Right lobe of liver (tissue), 6 donors: ENCODE data around the gene IL19. TPM values are rescaled to one million over a fixed set of nuclear protein-coding genes. Genes with fewer than 3 reads are reported as not detected.

ENCODE experiments used
- ATAC-seq, 4 donors: fragments of 200-7000 bp; cut with Tn5 transposase; one replicate each; pipeline ENCODE4 v1.9.1; 2020; ENCODE audit warnings: mild to moderate bottlenecking in 4 of 4, moderate library complexity in 4 of 4
- DNase-seq, 3 donors: peaks; one replicate each; pipeline ENCODE4 v3.0.0-alpha.2; 2020
- H3K27ac ChIP-seq, 3 donors: fragments of 200-600 bp; one replicate each; pipeline ENCODE4 v1.8.0; 2022
- H3K27me3 ChIP-seq, 2 donors: fragments of 200-600 bp; one replicate each; pipeline ENCODE4 v1.8.0; 2022
- H3K36me3 ChIP-seq, 4 donors: fragments of 200-600 bp; sonication (generic) in 1 of 4; one replicate each; pipeline versions ENCODE4 v1.5.1 to v1.8.0; 2017 to 2022; ENCODE audit warnings: control low read depth in 1 of 4
- H3K4me1 ChIP-seq, 4 donors: fragments of 200-600 bp; sonication (generic) in 1 of 4; one replicate each; pipeline versions ENCODE4 v1.5.1 to v1.8.0; 2017 to 2022; ENCODE audit warnings: control low read depth in 1 of 4
- H3K4me3 ChIP-seq, 3 donors: fragments of 200-600 bp; one replicate each; pipeline ENCODE4 v1.8.0; 2022
- H3K9me3 ChIP-seq, 4 donors: fragments of 200-600 bp; sonication (generic) in 1 of 4; one replicate each; pipeline versions ENCODE4 v1.5.1 to v1.8.0; 2017 to 2022; ENCODE audit warnings: control low read depth in 1 of 4
- CTCF ChIP-seq, 4 donors: fragments of 200-600 bp in 3 of 4; fragments of 450-650 bp in 1 of 4; IDR thresholded peaks; one replicate each; pipeline versions ENCODE4 v1.5.1 to v1.8.0; 2016 to 2022; ENCODE audit warnings: antibody characterized with exemption in 4 of 4, mild to moderate bottlenecking in 2 of 4
- POLR2A ChIP-seq: fragments of 450-650 bp; IDR thresholded peaks from one replicate; pipeline ENCODE4 v1.6.1; 2017; ENCODE audit warnings: antibody characterized with exemption, mild to moderate bottlenecking
- WGBS: methylation state at CpG from one replicate; pipeline ENCODE4 v1.1.6; 2018; ENCODE audit warnings: low coverage, low lambda C conversion rate; ENCODE audit not compliant: insufficient coverage; ENCODE audit errors: missing lambda C conversion rate; 5-methylcytosine and 5-hydroxymethylcytosine counted together
- intact Hi-C, 2 donors: fragments of 100-400 bp; cut with DNase I; formaldehyde crosslinking; loops; one replicate each; pipeline versions ENCODE4 v1.11.2 to v1.14.1; 2022
- total RNA-seq, 6 experiments: library from RNA; depleted of rRNA in 2 of 6; stranded (reverse); fragments of >200 nt in 2 of 6; fragmentation: NEBNext Ultra II Directional in 3 of 6; extraction: Animal tissue kit (Norgen Biotek cat#: 25700) in 3 of 6; gene quantifications; one replicate each; pipeline versions ENCODE4 v1.1.0 to v1.2.4, GENCODE V29; 2016 to 2023
- donor health status: DM: no; HTN: yes; CAD: no.
- donor health status: DM: no; HTN: no; CAD: no.
- donor health status: DM: no; HTN: no; CAD: no.
- donor health status: DM: no; HTN: yes; CAD: no.
- donor health status: DM: no; HTN: yes; CAD: no.

The IL19 gene
- total RNA-seq, 6 experiments from 2014 or later, result not detected

- intact Hi-C loops, result no loop called here
- Histone ChIP-seq H3K9me3 (no peaks in the 10 kb centered on the region), H3K27ac (no peak overlapping the region), H3K4me3 (no peak overlapping the region), H3K36me3 (no peaks in the 10 kb centered on the region), H3K27me3 (no peaks in the 10 kb centered on the region), H3K4me1 (no peaks in the 10 kb centered on the region)
- DNase-seq (no peak), ATAC-seq (no peak)
- WGBS, result 71% methylated on average over 4 of the region's 5 CpGs
- TF ChIP-seq CTCF (IDR thresholded peaks at IDR 0.05) (no peak), POLR2A (no peak)
Measured at GRCh38 chr1:206786212-206786886, 15.8 kb downstream of the IL19 start.

GRCh38 chr1:206787891-206788290 is 17.3 kb downstream of the IL19 start:
- no peak for DNase-seq
- intact Hi-C loops, result no loop called here

GRCh38 chr1:206788487-206789050 is 18.0 kb downstream of the IL19 start:
- no peak for TF ChIP-seq POLR2A
- TF ChIP-seq CTCF (IDR thresholded peaks at IDR 0.05), result no peak
- Histone ChIP-seq H3K4me3 (no peak overlapping the region), H3K27me3 (no peaks in the 10 kb centered on the region), H3K27ac (no peak overlapping the region), H3K9me3 (no peaks in the 10 kb centered on the region), H3K4me1 (no peaks in the 10 kb centered on the region), H3K36me3 (no peaks in the 10 kb centered on the region)
- 82% methylated on average over 3 of the region's 3 CpGs for WGBS
- ATAC-seq, result no peak
- DNase-seq, result no peak
- intact Hi-C loops, result no loop called here

More at GRCh38 chr1:206787891-206788290, 17.3 kb downstream of the IL19 start:
- no peak for TF ChIP-seq POLR2A
- TF ChIP-seq CTCF (IDR thresholded peaks at IDR 0.05), result no peak
- 83% methylated on average over 4 of the region's 5 CpGs for WGBS
- Histone ChIP-seq H3K4me1 (no peaks in the 10 kb centered on the region), H3K27ac (no peak overlapping the region), H3K9me3 (no peaks in the 10 kb centered on the region), H3K27me3 (no peaks in the 10 kb centered on the region), H3K36me3 (no peaks in the 10 kb centered on the region), H3K4me3 (no peak overlapping the region)
- no peak for ATAC-seq

- no peaks in the 10 kb centered on the region for H3K9me3 ChIP-seq
- WGBS, result 82% methylated on average over 8 of the region's 11 CpGs
- no peak for DNase-seq
- TF ChIP-seq CTCF (IDR thresholded peaks at IDR 0.05) (no peak), POLR2A (no peak)
- H3K4me1 ChIP-seq, result no peaks in the 10 kb centered on the region
- H3K4me3 ChIP-seq, result no peak overlapping the region
- no peaks in the 10 kb centered on the region for H3K27me3 ChIP-seq
- intact Hi-C loops, result no loop called here
- no peak for ATAC-seq
- H3K27ac ChIP-seq, result no peak overlapping the region
- H3K36me3 ChIP-seq, result no peaks in the 10 kb centered on the region
Measured at GRCh38 chr1:206790502-206791250, 20.1 kb downstream of the IL19 start.
